Lower lobe of right lung (tissue), 2 donors: ENCODE data around the gene THAP2. TPM values are rescaled to one million over a fixed set of nuclear protein-coding genes. Genes with fewer than 3 reads are reported as not detected.
"Not testable (repeated sequence)": the region's sequence is repeated elsewhere in the genome, so short reads cannot be mapped to it uniquely, and the experiment has no call there.

ENCODE experiments used
- ATAC-seq, 2 donors: fragments of 200-7000 bp; cut with Tn5 transposase; one replicate each; pipeline ENCODE4 v1.9.1; 2020 to 2022; ENCODE audit warnings: mild to moderate bottlenecking in 2 of 2, moderate library complexity in 2 of 2
- DNase-seq: peaks from one replicate; pipeline ENCODE4 v3.0.0-alpha.2; 2020
- H3K27ac ChIP-seq: fragments of 200-600 bp; one replicate; pipeline ENCODE4 v1.8.0; 2022
- H3K27me3 ChIP-seq: fragments of 200-600 bp; one replicate; pipeline ENCODE4 v1.8.0; 2022; ENCODE audit warnings: low read depth
- H3K36me3 ChIP-seq: fragments of 200-600 bp; one replicate; pipeline ENCODE4 v1.8.0; 2022; ENCODE audit warnings: mild to moderate bottlenecking
- H3K4me1 ChIP-seq: fragments of 200-600 bp; one replicate; pipeline ENCODE4 v1.8.0; 2022
- H3K4me3 ChIP-seq: fragments of 200-600 bp; one replicate; pipeline ENCODE4 v1.8.0; 2022; ENCODE audit warnings: mild to moderate bottlenecking
- H3K9me3 ChIP-seq: fragments of 200-600 bp; one replicate; pipeline ENCODE4 v1.8.0; 2022
- CTCF ChIP-seq: fragments of 200-600 bp; IDR thresholded peaks from one replicate; pipeline ENCODE4 v1.8.0; 2022; ENCODE audit warnings: antibody characterized with exemption, mild to moderate bottlenecking
- intact Hi-C: fragments of 100-400 bp; cut with DNase I; formaldehyde crosslinking; loops from one replicate; pipeline ENCODE4 v1.11.0; 2022
- total RNA-seq: library from RNA; stranded (reverse); fragmentation: NEBNext Ultra II Directional; extraction: Animal tissue kit (Norgen Biotek cat#: 25700); gene quantifications from one replicate; pipeline ENCODE4 v1.2.1, GENCODE V29; 2021
- donor health status: DM: no; HTN: yes; CAD: no; lungs with severe emphysema.

The THAP2 gene
- total RNA-seq, 1 donor from 2014 or later = 6.1 TPM

DNA sequence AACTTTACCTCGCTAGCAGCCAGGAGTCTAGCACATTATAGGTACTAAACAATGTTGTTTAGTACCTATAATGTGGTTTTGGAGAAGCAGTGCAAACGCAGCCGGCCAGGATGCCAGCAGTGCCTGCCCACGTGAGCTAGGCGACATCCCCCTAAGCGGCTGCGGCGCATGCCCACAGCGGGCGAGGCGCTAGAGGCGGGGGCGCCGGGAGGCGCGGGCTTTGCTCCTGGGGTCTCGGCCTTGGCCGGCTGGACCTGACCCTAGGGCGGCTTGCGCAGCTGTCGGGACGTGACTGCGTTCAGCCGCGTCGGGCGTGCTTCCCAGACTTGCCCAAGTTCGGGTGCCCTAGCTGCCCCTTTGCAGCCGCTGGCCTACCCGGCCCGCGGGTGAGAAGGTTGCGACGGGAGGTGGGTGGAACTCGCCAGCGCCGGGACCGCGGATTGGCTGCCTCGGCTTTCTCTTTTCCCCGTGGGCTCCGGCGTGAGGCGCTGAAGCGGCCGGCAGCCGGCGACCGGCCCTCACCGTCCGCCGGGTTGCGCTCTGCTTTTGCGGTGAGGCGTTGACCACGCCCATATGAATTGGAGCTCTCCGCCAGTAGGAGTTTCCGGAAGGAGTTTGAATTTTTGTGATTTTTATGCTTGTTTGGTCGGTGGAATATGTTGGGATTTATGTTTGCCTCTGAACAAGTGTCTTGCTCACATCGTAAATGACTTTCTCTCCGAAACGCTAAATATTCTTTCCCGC is 22.0 kb downstream of the THAP2 start, which contains the start of gene TMEM19:
TSS of gene TMEM19 (plus strand) at position 169 of the 744 bp plus-strand sequence. CDS start 599 bp downstream, outside the sequence.
- Histone ChIP-seq H3K27me3 (no peaks in the 10 kb centered on the region), H3K36me3 (no peaks in the 10 kb centered on the region), H3K9me3 (no peaks in the 10 kb centered on the region), H3K4me1 (peaks cover 19% of the 10 kb centered on the region), H3K27ac (peak within 1 kb of the TSS; percentile 76), H3K4me3 (peak within 1 kb of the TSS; percentile 63)
- intact Hi-C loops = no loop called here
- peak; percentile 46 for TF ChIP-seq CTCF
- ATAC-seq (peak; percentile 99), DNase-seq (peak; percentile 95)

- ATAC-seq = no peak
These were observed 22.5 kb downstream of the THAP2 start for GRCh38 chr12:71686658-71687025.

DNA sequence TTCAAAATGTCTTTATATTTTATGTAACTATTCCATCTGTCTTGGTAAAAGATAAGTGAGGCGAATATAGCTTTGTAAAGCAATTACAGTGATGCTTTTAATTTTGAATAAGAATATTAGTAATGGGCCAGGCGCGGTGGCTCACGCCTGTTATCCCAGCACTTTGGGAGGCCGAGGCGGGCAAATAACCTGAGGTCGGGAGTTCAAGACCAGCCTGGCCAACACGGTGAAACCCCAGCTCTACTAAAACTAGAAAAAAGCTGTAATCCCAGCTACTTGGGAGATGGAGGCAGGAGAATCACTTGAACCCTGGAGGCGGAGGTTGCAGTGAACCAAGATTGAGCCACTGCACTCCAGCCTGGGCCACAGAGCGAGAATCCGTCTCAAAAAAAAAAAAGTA is 23.1 kb downstream of the THAP2 start:
- H3K4me1 ChIP-seq = peaks cover 19% of the 10 kb centered on the region
- intact Hi-C loops, ATAC-seq, H3K36me3 ChIP-seq, H3K27ac ChIP-seq, DNase-seq, H3K27me3 ChIP-seq, H3K9me3 ChIP-seq: not testable (repeated sequence)
- H3K4me3 ChIP-seq = peak overlapping the region; percentile 63

More at GRCh38 chr12:71686658-71687025, 22.5 kb downstream of the THAP2 start:
- H3K36me3 ChIP-seq = no peaks in the 10 kb centered on the region
- DNase-seq = no peak
- no peak for TF ChIP-seq CTCF
- peaks cover 19% of the 10 kb centered on the region for H3K4me1 ChIP-seq
- no peaks in the 10 kb centered on the region for H3K9me3 ChIP-seq
- intact Hi-C loops = no loop called here
- peak overlapping the region; percentile 63 for H3K4me3 ChIP-seq
- H3K27ac ChIP-seq = peak overlapping the region; percentile 76
- H3K27me3 ChIP-seq = no peaks in the 10 kb centered on the region

- Histone ChIP-seq H3K36me3 (no peaks in the 10 kb centered on the region), H3K9me3 (no peaks in the 10 kb centered on the region), H3K27me3 (no peaks in the 10 kb centered on the region), H3K4me1 (peaks cover 19% of the 10 kb centered on the region), H3K4me3 (no peak overlapping the region), H3K27ac (no peak overlapping the region)
- intact Hi-C loops = no loop called here
- ATAC-seq (no peak), DNase-seq (no peak)
- TF ChIP-seq CTCF = no peak
These were observed 25.0 kb downstream of the THAP2 start for GRCh38 chr12:71688961-71689570.

- no peak overlapping the region for H3K27ac ChIP-seq
- intact Hi-C loops = no loop called here
- peaks cover 10% of the 10 kb centered on the region for H3K36me3 ChIP-seq
- no peaks in the 10 kb centered on the region for H3K27me3 ChIP-seq
- no peak overlapping the region for H3K4me3 ChIP-seq
- no peak for TF ChIP-seq CTCF
- DNase-seq = no peak
- H3K4me1 ChIP-seq = peaks cover 19% of the 10 kb centered on the region
- H3K9me3 ChIP-seq = no peaks in the 10 kb centered on the region
- no peak for ATAC-seq
These were observed 27.5 kb downstream of the THAP2 start for GRCh38 chr12:71691504-71692129.

DNA sequence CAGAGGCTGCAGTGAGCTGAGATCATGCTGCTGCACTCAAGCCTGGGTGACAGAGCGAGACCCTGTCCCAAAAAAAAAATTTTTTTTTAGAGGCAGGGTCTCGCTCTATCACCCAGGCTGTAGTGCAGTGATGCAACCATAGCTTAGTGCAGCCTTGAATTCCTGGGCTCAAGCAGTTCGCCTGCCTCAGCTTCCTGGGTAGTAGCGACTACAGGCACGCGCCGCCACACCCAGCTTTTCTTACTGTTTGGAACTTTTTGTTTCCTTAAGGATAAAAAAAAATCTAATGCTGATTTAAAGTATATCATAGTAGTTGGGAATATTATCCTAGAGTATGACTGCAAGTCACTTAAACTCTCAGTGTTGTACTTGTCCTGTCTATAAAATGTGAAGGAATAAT is 29.0 kb downstream of the THAP2 start:
- ATAC-seq = no peak
- Histone ChIP-seq H3K27me3 (no peaks in the 10 kb centered on the region), H3K36me3 (peaks cover 23% of the 10 kb centered on the region), H3K4me3 (no peak overlapping the region), H3K4me1 (peaks cover 5% of the 10 kb centered on the region), H3K9me3 (no peaks in the 10 kb centered on the region), H3K27ac (no peak overlapping the region)
- intact Hi-C loops = no loop called here
- TF ChIP-seq CTCF = no peak
- DNase-seq = no peak

DNA sequence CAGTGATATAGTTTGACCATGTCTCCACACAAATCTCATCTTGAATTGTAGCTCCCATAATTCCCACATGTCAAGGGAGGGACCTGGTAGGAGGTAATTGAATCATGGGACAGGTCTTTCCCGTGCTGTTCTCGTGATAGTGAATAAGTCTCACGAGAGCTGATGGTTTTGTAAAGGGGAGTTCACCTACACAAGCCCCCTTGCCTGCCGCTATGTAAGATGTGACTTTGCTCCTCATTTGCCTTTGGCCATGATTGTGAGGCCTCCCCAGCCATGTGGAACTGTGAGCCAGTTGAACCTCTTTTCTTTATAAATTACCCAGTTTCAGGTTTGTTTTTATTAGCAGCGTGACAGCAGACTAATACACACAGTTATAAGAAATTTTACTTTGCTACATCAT is 29.6 kb downstream of the THAP2 start:
- H3K27me3 ChIP-seq, H3K27ac ChIP-seq, H3K9me3 ChIP-seq, H3K4me1 ChIP-seq, intact Hi-C loops, DNase-seq, ATAC-seq, H3K4me3 ChIP-seq: not testable (repeated sequence)
- peaks cover 28% of the 10 kb centered on the region for H3K36me3 ChIP-seq
